ENCODE measurements around the gene GDF2. TPM values are rescaled to one million over a fixed set of nuclear protein-coding genes. Genes with fewer than 3 reads are reported as not detected.

Gene GDF2
- total RNA-seq, 1 experiment from 2014 or later: not detected

DNA sequence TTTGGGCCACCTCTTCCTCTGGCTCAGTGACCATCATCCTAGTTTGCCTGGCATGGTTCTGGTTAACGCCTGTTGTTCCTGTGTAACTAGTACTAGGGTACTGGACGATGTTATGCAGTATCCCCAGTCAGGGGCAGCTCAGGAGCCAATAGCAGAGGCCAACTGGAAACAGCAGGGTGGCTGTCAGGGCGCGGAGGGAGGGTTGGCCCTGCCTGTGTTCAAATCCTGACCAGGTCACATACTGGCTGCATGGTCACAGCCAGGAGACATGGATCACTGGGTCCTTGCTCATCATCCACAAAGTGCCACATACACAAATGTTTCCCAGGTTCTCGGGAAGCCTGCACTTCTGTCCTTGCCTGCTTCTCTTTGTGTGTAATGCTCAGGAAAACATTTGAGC is 13.7 kb downstream of the GDF2 start:
- Histone ChIP-seq H3K23me2 (ENCODE audit: insufficient read length, low read depth, low read length, poor library complexity, severe bottlenecking) (no peaks in the 10 kb centered on the region), H2AK5ac (ENCODE audit: insufficient read length, low read length) (no peak overlapping the region), H3K9me3 (ENCODE audit: control insufficient read depth, low read depth, low read length) (no peaks in the 10 kb centered on the region), H3K79me2 (ENCODE audit: insufficient read depth, low read length) (no peaks in the 10 kb centered on the region), H2BK15ac (ENCODE audit: low read depth, low read length) (no peak overlapping the region), H4K8ac (replicated peaks; ENCODE audit: insufficient read length, low read depth, low read length) (no peak overlapping the region), H3K4ac (ENCODE audit: low read depth, low read length) (no peak overlapping the region), H2BK5ac (ENCODE audit: insufficient read length, low read length) (no peak overlapping the region), H2BK12ac (ENCODE audit: insufficient read length, low read depth, low read length) (no peak overlapping the region), H3K4me1 (ENCODE audit: insufficient read depth, low read length) (no peaks in the 10 kb centered on the region), H3K14ac (ENCODE audit: insufficient read depth, low read length) (no peak overlapping the region), H2BK120ac (ENCODE audit: low read depth, low read length, poor library complexity, severe bottlenecking) (no peak overlapping the region), H2AFZ (ENCODE audit: low read length) (no peak overlapping the region), H4K5ac (ENCODE audit: insufficient read length, low read depth, low read length) (no peak overlapping the region), H4K91ac (ENCODE audit: insufficient read length, low read depth, low read length) (no peak overlapping the region), H4K20me1 (ENCODE audit: control insufficient read depth, insufficient read depth, insufficient read length) (no peaks in the 10 kb centered on the region), H3K79me1 (ENCODE audit: insufficient read depth, low read depth, low read length, poor library complexity, severe bottlenecking) (no peaks in the 10 kb centered on the region), H3T11ph (ENCODE audit: low read length) (no peak overlapping the region), H3K27me3 (ENCODE audit: insufficient read depth, low read length) (no peaks in the 10 kb centered on the region), H3K9ac (ENCODE audit: extremely low read depth, insufficient read length, low read length) (no peak overlapping the region), H2BK20ac (ENCODE audit: low read depth, low read length, poor library complexity, severe bottlenecking) (no peak overlapping the region), H3K27ac (ENCODE audit: insufficient read length, low read depth, low read length) (no peak overlapping the region), H3K4me2 (ENCODE audit: insufficient read depth, insufficient read length, low read length) (no peak overlapping the region), H3K18ac (ENCODE audit: insufficient read length, low read depth, low read length) (no peak overlapping the region), H3K23ac (ENCODE audit: insufficient read length, low read depth, low read length) (no peak overlapping the region), H3K56ac (ENCODE audit: insufficient read length, low read depth, low read length) (no peak overlapping the region)
- WGBS (ENCODE audit: extremely low coverage, insufficient read length, low lambda C conversion rate): no CpG with 5 or more reads among the region's 5 CpGs
- H3K27ac Mint-ChIP-seq: no peak overlapping the region
- peaks cover 3 to 5% of the 10 kb centered on the region in 2 experiments; a peak in 3 of 4 replicates for H3K4me1 Mint-ChIP-seq
- no peak overlapping the region for H3K4me3 Mint-ChIP-seq
- TF ChIP-seq, protein P1, sequence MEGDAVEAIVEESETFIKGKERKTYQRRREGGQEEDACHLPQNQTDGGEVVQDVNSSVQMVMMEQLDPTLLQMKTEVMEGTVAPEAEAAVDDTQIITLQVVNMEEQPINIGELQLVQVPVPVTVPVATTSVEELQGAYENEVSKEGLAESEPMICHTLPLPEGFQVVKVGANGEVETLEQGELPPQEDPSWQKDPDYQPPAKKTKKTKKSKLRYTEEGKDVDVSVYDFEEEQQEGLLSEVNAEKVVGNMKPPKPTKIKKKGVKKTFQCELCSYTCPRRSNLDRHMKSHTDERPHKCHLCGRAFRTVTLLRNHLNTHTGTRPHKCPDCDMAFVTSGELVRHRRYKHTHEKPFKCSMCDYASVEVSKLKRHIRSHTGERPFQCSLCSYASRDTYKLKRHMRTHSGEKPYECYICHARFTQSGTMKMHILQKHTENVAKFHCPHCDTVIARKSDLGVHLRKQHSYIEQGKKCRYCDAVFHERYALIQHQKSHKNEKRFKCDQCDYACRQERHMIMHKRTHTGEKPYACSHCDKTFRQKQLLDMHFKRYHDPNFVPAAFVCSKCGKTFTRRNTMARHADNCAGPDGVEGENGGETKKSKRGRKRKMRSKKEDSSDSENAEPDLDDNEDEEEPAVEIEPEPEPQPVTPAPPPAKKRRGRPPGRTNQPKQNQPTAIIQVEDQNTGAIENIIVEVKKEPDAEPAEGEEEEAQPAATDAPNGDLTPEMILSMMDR (conservative IDR thresholded peaks at IDR 0.05): no peak
- H3K36me3 Mint-ChIP-seq (ENCODE audit: insufficient read depth in 1 of 3, low read depth in 3 of 3): no peaks in the 10 kb centered on the region
- no peak for DNase-seq
- H3K9me3 Mint-ChIP-seq: no peaks in the 10 kb centered on the region
- no peaks in the 10 kb centered on the region for H3K27me3 Mint-ChIP-seq (ENCODE audit: low read depth)
